SKM-1 (cell line): Measurements from ENCODE around the gene RING1.

ENCODE experiments used
- DNase-seq: peaks from one replicate; lab custom pipeline; 2025; ENCODE audit not compliant: unreplicated experiment; lab: John Stamatoyannopoulos, UW

The RING1 gene

DNA sequence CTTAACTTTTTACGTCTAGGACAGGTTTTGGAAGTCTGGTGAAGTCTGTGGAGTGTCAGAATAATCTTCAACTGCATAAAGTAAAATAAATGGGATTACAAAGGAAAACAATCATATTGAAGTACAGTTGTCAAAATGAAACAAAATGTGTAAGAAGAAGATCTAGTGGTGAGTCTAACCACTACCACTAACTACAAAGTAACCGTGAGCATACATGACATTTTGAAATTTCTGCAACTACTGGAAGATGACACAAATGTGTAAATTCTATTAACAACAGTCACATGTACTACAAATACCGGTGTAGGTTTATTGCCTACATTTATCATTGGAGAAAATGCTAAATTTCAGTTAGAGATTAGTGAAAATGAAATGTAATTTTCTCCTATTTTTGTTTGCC lies 33.7 kb downstream of the RING1 start:
- no peak for DNase-seq

- no peak for DNase-seq
These were observed 35.2 kb downstream of the RING1 start for GRCh38 chr6:33243476-33243875.

DNA sequence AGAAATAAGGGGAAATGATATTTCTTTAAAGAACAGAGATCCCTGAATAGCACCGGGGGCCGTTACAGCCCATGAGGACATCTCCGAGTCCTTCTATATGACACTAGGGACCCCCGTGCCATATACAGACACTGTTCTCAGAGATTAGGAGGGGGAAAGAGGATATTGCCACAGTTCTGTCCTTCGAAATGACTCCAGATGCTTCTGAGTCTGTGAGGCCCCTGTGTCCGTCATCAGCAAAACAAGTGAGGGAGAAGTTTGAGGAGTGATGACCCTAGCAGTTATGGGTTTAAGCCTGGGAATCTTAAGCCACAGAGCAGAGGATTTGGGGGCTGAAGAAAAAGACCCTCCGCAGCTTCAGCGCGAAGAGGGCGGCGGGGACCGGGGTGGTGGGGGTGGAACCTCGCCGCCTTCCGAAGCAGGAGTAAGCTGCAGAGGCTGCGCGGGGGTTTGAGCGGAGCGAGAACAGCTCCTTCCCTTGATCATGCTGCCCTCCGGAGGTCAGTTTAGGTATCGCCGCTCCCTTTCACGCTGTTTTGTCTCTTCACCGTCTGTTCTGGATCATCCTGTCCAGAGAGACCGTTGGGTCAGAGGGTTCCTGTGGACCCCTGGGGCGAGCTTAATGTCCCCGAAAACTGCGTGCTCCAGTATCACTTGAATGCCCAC lies 39.8 kb downstream of the RING1 start:
- DNase-seq, result peak; percentile 80

DNA sequence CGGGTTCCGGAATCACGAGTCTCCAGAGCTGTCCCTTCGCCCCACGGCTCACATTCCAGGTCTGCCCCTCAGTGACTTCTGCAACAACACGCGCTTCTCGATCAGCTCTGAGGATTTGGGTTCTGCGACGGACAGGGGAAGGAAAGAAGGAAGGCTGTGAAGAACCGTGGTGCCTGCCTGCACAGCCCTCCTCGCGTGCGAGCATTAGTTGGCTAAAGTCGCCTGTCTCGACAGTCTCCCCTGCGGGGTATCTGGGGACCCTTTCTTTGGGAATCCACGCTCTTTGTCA lies 40.3 kb downstream of the RING1 start:
- DNase-seq, result peak; percentile 46

- peak; percentile 99 for DNase-seq
These were observed 40.8 kb downstream of the RING1 start for GRCh38 chr6:33248932-33249731.

GRCh38 chr6:33249732-33250630 lies 41.7 kb downstream of the RING1 start:
- DNase-seq, result no peak

DNA sequence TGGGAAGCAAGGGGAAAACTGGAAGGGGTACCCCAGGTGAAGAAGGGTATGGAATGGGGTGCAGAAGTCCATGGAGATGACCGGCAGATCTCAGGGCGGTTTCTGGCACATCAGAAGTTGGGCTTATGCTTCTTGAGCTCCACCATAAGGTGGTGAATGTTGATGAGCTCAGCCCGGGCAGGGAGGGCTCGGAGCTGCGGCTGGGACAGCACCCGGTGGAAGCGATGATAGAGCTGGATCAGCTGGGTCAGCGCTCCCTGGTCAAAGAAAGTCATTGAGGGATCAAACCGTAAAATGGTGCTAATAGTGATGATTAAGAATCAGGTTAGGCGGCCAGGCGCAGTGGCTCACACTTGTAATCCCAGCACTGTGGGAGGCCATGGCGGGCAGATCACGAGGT lies 42.4 kb downstream of the RING1 start:
- DNase-seq, result no peak

DNA sequence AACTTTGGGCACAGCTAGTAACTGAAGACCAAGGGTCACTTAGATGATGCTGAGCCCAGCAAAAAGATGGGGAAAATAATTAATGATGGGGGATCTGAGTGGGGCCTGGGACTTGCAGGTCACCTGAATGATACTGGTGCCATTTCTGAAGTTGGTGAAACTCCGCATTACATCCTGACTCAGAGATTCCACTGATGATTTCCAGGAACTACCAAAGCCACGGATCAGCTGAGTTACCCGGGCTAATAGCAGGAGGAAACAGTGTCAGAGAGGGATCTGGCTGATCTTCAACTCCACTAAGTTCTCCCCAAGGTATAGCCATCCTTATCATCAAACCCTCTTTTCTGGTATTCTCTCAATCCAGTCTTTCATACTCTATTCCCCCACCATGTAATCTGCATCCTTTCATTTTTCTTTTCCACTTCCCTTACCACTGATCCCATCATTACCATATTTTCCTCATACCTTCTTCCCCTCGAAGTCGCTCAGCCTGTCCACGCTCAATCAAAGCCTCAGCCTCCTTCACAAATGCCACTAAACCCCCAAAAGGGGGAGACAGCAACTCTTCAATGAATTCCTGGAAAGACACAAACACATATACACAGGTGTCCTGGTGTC lies 43.2 kb downstream of the RING1 start:
- DNase-seq, result no peak

GRCh38 chr6:33252759-33253158 lies 44.5 kb downstream of the RING1 start:
- DNase-seq, result no peak

DNA sequence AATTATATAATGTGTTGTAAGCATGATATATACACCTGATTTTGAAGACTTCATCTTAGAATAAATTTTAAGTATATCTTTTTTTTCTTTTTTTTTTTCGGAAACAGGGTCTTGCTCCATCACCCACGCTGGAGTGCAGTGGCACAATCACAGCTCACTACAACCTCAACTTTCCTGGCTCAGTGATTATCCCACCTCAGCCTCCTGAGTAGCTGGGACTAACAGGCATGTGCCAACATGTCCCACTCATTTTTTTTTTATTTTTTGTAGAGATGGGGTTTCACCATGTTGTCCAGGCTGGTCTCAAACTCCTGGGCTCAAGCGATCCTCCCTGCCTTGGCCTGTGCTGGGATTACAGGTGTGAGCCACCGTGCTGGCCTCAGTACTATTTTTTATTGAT lies 46.3 kb downstream of the RING1 start:
- DNase-seq, result no peak

DNA sequence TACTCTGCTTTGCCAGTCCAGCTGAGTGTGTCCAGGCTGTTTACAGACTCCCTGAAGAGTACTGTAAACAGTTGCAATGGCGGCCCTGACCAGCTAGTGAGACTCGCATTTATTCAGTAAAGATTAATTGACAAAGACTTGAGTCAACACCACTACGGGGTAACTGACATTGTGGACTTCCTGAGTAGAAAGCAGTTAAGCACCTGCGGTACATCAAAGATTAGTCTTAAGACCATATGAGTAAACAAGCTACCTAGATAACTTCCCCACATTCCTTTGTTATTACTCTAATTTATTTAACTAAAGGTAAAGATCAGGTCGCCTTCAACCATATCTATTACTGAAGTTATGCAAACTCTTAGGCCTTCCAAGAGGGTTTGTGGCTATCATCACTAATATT lies 50.7 kb downstream of the RING1 start:
- DNase-seq, result no peak
